K562 (cell line): ENCODE results near the gene RBM17. TPM values are rescaled to one million over a fixed set of nuclear protein-coding genes. Genes with fewer than 3 reads are reported as not detected.

Experiments
- CHCHD3 ChIP-seq: fragments of 250-450 bp; sonication (Bioruptor Pico); IDR thresholded peaks from 2 replicates; pipeline ENCODE4 v2.1.2; 2022; ENCODE audit warnings: mild to moderate bottlenecking
- GATA2 ChIP-seq: sonication (generic); formaldehyde crosslinking; IDR thresholded peaks from 2 replicates; pipeline ENCODE4 v1.4.0; 2020; ENCODE audit warnings: mild to moderate bottlenecking, missing genetic modification reagents
- GATAD2A ChIP-seq: fragments of 450-650 bp; IDR thresholded peaks from 2 replicates; pipeline ENCODE4 v1.6.1; 2017
- KDM1A ChIP-seq, 2 experiments: fragments of 450-650 bp; IDR thresholded peaks; 2 replicates each; pipeline ENCODE4 v1.6.1; 2016; ENCODE audit warnings: mild to moderate bottlenecking in 2 of 2
- LCOR ChIP-seq: sonication (generic); formaldehyde crosslinking; IDR thresholded peaks from 2 replicates; pipeline ENCODE4 v1.8.0; 2022; ENCODE audit warnings: mild to moderate bottlenecking, missing genetic modification reagents
- NFATC3 ChIP-seq: fragments of 450-650 bp; IDR thresholded peaks from 2 replicates; pipeline ENCODE4 v1.6.1; 2017; ENCODE audit warnings: mild to moderate bottlenecking
- SLC30A9 ChIP-seq: fragments of 250-450 bp; sonication (Bioruptor Pico); IDR thresholded peaks from 2 replicates; pipeline ENCODE4 v1.8.0; 2022; ENCODE audit warnings: mild to moderate bottlenecking, moderate library complexity
- SMAD1 ChIP-seq: fragments of 150-350 bp; IDR thresholded peaks from 2 replicates; pipeline ENCODE4 v1.6.1; 2014; ENCODE audit warnings: low read length, low read depth; ENCODE audit not compliant: partially characterized antibody
- SRF ChIP-seq, 2 experiments: fragments of 250-450, 450-650 bp in 1 of 2; sonication (Bioruptor Pico) in 1 of 2; sonication (generic) in 1 of 2; formaldehyde crosslinking; IDR thresholded peaks; 2 replicates each; pipeline versions ENCODE4 v1.5.0 to v1.5.1; 2020 to 2022; ENCODE audit warnings: mild to moderate bottlenecking in 1 of 2, missing genetic modification reagents in 1 of 2
- ZNF184 ChIP-seq: sonication (generic); formaldehyde crosslinking; IDR thresholded peaks from 2 replicates; pipeline ENCODE4 v1.5.0; 2020; ENCODE audit warnings: missing genetic modification reagents
- ZNF23 ChIP-seq: fragments of 250-450 bp; sonication (Bioruptor Pico); IDR thresholded peaks from 2 replicates; pipeline ENCODE4 v1.4.0; 2020; ENCODE audit warnings: mild to moderate bottlenecking
- ZNF239 ChIP-seq: fragments of 250-450 bp; sonication (Bioruptor Pico); IDR thresholded peaks from 2 replicates; pipeline ENCODE4 v1.4.0; 2020; ENCODE audit warnings: mild to moderate bottlenecking
- ZNF583 ChIP-seq: fragments of 250-450 bp; sonication (Bioruptor Pico); IDR thresholded peaks from 2 replicates; pipeline ENCODE4 v1.4.0; 2020
- polyA plus RNA-seq, 8 experiments: library from polyadenylated mRNA; depleted of rRNA in 4 of 8; stranded (reverse) in 5 of 8; unstranded in 3 of 8; fragments of >200 nt; fragmentation: Nextera tagmentation in 2 of 8; fragmentation: Illumina TruSeq in 1 of 8; extraction: Ambion mirVana in 2 of 8; extraction: Trizol in 1 of 8; gene quantifications; 2 replicates each; pipeline versions ENCODE4 v1.2.1 to v1.2.3, GENCODE V29; 2011 to 2014; ENCODE audit warnings: inconsistent platforms in 1 of 8, missing spikeins in 1 of 8
- total RNA-seq, 7 experiments: library from RNA; depleted of rRNA in 6 of 7; stranded (reverse); fragments of >200 nt in 6 of 7; fragmentation: Illumina TruSeq in 2 of 7; extraction: Trizol in 2 of 7; gene quantifications; 2 replicates each; pipeline versions ENCODE4 v1.2.1 to v1.2.3, GENCODE V29; 2011 to 2021; ENCODE audit warnings: low replicate concordance in 1 of 7
- TF ChIP-seq, protein P1 (sequence below), 2 experiments: fragments of 450-650 bp; conservative IDR thresholded peaks; 2 replicates each; pipeline ENCODE4 v1.6.1; 2017; ENCODE audit warnings: mild to moderate bottlenecking in 2 of 2, moderate library complexity in 2 of 2
- TF ChIP-seq, protein P2 (sequence below): fragments of 450-650 bp; IDR thresholded peaks from one replicate; pipeline ENCODE4 v1.6.1; 2018; ENCODE audit warnings: mild to moderate bottlenecking, moderate library complexity; ENCODE audit not compliant: partially characterized antibody
- TF ChIP-seq, protein P3 (sequence below): fragments of 250-450 bp; sonication (Bioruptor Pico); IDR thresholded peaks from 2 replicates; pipeline ENCODE4 v1.5.0; 2021
- TF ChIP-seq, protein P4 (sequence below): IDR thresholded peaks from 3 replicates; pipeline ENCODE4 v1.6.1; 2011; ENCODE audit warnings: borderline replicate concordance, mild to moderate bottlenecking, moderate library complexity; ENCODE audit not compliant: insufficient read length; ENCODE audit errors: extremely low read depth
- TF ChIP-seq, protein P5 (sequence below): IDR thresholded peaks from 2 replicates; pipeline ENCODE4 v1.6.1; 2012; ENCODE audit warnings: low read depth, low read length, improper control_type of control experiment, borderline replicate concordance

RBM17 gene
- total and polyA plus RNA-seq, 9 of the 15 experiments (the other 6 are each of a cell fraction or from before 2014, with no cell fraction given), result 23.6 to 217 (median 124) TPM

DNA sequence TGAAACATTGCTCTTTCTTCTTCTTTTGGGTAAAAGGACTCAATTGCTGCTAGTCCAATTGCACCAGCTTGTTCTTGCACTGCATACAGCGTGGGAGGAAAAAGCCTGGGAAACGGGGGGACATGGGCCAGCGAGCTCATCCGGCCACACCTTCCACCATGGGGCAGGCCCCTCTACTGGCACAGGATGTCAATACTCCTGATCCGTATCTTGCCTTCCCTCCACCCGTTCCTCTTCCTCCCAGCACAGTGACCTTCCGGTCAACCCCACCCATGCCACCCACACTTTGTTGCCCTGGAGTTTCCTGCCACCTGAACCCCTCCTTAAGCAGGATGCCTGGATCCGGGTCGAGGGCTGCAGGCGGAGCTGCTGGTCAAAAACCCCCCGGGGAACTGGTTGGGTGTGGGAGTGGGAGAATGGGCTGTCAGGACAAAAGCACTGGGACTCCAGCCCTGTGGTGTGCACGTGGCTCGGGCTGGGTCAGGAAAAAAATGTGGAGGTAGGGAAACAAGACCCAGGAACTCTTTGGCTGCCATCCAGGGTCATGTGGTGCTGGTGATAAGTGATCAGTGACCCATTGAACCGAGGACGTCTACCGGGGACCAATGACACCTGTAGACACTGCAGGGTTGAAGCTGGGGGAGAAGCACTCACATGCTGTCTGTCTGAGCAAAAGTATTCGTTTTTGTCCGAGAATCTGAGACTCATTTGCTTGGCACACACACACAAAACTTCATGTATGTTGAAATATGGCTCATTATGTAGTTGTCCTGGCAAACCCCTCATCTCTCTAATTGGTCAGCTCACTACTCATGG, 34.8 kb upstream of the RBM17 start (continued):
- no peak for TF ChIP-seq KDM1A (IDR thresholded peaks at IDR 0.05)
- TF ChIP-seq NFATC3, result no peak
- TF ChIP-seq SLC30A9 (CRISPR knock-in tag), result no peak
- TF ChIP-seq, protein P1, sequence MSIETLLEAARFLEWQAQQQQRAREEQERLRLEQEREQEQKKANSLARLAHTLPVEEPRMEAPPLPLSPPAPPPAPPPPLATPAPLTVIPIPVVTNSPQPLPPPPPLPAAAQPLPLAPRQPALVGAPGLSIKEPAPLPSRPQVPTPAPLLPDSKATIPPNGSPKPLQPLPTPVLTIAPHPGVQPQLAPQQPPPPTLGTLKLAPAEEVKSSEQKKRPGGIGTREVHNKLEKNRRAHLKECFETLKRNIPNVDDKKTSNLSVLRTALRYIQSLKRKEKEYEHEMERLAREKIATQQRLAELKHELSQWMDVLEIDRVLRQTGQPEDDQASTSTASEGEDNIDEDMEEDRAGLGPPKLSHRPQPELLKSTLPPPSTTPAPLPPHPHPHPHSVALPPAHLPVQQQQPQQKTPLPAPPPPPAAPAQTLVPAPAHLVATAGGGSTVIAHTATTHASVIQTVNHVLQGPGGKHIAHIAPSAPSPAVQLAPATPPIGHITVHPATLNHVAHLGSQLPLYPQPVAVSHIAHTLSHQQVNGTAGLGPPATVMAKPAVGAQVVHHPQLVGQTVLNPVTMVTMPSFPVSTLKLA (conservative IDR thresholded peaks at IDR 0.05), result peak in 1 of 2 experiments; percentile 50; a peak in 2 of 4 replicates
- TF ChIP-seq, protein P2, sequence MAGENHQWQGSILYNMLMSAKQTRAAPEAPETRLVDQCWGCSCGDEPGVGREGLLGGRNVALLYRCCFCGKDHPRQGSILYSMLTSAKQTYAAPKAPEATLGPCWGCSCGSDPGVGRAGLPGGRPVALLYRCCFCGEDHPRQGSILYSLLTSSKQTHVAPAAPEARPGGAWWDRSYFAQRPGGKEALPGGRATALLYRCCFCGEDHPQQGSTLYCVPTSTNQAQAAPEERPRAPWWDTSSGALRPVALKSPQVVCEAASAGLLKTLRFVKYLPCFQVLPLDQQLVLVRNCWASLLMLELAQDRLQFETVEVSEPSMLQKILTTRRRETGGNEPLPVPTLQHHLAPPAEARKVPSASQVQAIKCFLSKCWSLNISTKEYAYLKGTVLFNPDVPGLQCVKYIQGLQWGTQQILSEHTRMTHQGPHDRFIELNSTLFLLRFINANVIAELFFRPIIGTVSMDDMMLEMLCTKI, result no peak
- TF ChIP-seq, protein P3, sequence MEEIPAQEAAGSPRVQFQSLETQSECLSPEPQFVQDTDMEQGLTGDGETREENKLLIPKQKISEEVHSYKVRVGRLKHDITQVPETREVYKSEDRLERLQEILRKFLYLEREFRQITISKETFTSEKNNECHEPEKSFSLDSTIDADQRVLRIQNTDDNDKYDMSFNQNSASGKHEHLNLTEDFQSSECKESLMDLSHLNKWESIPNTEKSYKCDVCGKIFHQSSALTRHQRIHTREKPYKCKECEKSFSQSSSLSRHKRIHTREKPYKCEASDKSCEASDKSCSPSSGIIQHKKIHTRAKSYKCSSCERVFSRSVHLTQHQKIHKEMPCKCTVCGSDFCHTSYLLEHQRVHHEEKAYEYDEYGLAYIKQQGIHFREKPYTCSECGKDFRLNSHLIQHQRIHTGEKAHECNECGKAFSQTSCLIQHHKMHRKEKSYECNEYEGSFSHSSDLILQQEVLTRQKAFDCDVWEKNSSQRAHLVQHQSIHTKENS, result no peak
- no peak for TF ChIP-seq ZNF583 (CRISPR knock-in tag)
- TF ChIP-seq SMAD1, result no peak
- TF ChIP-seq GATA2 (CRISPR knock-in tag), result peak; percentile 49; the same call in 1 of the 2 replicates
- TF ChIP-seq ZNF239 (CRISPR knock-in tag), result 0 out of 2 replicates have a peak, but pooled peaks have one; percentile 7
- no peak for TF ChIP-seq LCOR (CRISPR knock-in tag)
- TF ChIP-seq, protein P4, sequence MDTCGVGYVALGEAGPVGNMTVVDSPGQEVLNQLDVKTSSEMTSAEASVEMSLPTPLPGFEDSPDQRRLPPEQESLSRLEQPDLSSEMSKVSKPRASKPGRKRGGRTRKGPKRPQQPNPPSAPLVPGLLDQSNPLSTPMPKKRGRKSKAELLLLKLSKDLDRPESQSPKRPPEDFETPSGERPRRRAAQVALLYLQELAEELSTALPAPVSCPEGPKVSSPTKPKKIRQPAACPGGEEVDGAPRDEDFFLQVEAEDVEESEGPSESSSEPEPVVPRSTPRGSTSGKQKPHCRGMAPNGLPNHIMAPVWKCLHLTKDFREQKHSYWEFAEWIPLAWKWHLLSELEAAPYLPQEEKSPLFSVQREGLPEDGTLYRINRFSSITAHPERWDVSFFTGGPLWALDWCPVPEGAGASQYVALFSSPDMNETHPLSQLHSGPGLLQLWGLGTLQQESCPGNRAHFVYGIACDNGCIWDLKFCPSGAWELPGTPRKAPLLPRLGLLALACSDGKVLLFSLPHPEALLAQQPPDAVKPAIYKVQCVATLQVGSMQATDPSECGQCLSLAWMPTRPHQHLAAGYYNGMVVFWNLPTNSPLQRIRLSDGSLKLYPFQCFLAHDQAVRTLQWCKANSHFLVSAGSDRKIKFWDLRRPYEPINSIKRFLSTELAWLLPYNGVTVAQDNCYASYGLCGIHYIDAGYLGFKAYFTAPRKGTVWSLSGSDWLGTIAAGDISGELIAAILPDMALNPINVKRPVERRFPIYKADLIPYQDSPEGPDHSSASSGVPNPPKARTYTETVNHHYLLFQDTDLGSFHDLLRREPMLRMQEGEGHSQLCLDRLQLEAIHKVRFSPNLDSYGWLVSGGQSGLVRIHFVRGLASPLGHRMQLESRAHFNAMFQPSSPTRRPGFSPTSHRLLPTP, result no peak
- TF ChIP-seq GATAD2A, result no peak
- TF ChIP-seq, protein P5, sequence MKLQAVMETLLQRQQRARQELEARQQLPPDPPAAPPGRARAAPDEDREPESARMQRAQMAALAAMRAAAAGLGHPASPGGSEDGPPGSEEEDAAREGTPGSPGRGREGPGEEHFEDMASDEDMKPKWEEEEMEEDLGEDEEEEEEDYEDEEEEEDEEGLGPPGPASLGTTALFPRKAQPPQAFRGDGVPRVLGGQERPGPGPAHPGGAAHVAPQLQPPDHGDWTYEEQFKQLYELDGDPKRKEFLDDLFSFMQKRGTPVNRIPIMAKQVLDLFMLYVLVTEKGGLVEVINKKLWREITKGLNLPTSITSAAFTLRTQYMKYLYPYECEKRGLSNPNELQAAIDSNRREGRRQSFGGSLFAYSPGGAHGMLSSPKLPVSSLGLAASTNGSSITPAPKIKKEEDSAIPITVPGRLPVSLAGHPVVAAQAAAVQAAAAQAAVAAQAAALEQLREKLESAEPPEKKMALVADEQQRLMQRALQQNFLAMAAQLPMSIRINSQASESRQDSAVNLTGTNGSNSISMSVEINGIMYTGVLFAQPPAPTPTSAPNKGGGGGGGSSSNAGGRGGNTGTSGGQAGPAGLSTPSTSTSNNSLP, result no peak
- no peak for TF ChIP-seq ZNF23 (CRISPR knock-in tag)
- no peak for TF ChIP-seq SRF (CRISPR knock-in tag; IDR thresholded peaks at IDR 0.05)
- no peak for TF ChIP-seq CHCHD3 (CRISPR knock-in tag)
- no peak for TF ChIP-seq ZNF184 (CRISPR knock-in tag)
